Measurements from ENCODE around the gene CIROP.

CIROP gene

DNA sequence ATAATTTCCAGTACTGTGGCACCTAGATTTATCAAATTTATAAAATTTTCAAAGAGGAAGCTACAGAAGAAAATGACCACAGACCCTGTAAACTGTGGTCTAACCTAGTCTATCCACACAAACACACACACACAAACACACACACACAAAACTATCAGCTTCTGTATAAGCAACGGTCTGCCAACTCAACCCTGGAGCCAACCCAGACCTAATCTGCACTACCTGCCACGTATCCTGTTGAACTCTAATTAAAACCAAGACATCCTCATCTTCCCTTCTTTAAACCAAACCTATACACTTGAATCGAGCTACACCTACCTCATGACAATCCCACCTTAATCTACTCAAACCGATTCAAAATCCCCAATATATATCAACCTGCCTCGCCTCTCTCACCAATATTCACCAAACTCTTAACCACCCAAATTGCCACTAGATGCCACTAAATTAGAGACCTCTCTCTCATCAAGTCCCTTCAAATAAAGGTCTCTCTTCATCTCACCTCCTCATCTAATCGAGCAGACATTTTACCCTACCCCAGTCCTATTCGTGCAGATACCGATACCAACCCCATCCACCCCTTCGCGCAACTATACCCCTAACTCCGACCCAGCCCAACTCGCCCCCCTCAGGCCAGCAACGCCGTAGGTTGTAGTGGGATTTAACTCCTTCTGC, 10.7 kb downstream of the CIROP start:
- Histone ChIP-seq H3K9me3 (ENCODE audit: control insufficient read depth, low read length) (no peaks in the 10 kb centered on the region), H3K4me1 (ENCODE audit: control insufficient read depth, insufficient read depth, low read length) (peaks cover 27% of the 10 kb centered on the region), H3K27me3 (ENCODE audit: control insufficient read depth, insufficient read depth, low read length) (no peaks in the 10 kb centered on the region), H3K9ac (ENCODE audit: low read length) (peak overlapping the region; percentile 96), H3K4me3 (ENCODE audit: low read length) (peak overlapping the region; percentile 95), H3K36me3 (ENCODE audit: control insufficient read depth, insufficient read depth, low read length) (peaks cover 5% of the 10 kb centered on the region)

DNA sequence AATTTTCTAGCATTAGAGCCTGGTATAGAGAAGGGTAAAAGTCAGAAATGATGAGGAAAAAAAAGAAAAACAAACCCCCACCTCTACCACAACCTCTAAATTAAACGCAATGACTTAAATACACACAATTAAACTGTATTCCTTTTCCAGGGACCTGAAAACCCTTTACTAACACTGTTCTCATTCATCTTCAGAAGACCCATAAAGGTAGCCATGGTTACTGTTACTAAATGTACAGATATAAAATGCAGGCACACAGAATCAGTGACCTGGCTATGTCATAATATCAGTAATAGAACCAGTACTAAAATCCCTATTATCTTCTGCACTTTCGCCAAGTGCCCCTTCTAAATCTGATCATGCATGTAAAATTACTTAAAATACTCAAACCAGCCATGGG, 11.3 kb downstream of the CIROP start:
- peak overlapping the region; percentile 95 for H3K4me3 ChIP-seq (ENCODE audit: low read length)
- peaks cover 24% of the 10 kb centered on the region for H3K4me1 ChIP-seq (ENCODE audit: control insufficient read depth, insufficient read depth, low read length)
- H3K9ac ChIP-seq (ENCODE audit: low read length) = peak overlapping the region; percentile 96
- H3K9me3 ChIP-seq (ENCODE audit: control insufficient read depth, low read length) = no peaks in the 10 kb centered on the region
- H3K27me3 ChIP-seq (ENCODE audit: control insufficient read depth, insufficient read depth, low read length) = no peaks in the 10 kb centered on the region
- peaks cover 5% of the 10 kb centered on the region for H3K36me3 ChIP-seq (ENCODE audit: control insufficient read depth, insufficient read depth, low read length)

DNA sequence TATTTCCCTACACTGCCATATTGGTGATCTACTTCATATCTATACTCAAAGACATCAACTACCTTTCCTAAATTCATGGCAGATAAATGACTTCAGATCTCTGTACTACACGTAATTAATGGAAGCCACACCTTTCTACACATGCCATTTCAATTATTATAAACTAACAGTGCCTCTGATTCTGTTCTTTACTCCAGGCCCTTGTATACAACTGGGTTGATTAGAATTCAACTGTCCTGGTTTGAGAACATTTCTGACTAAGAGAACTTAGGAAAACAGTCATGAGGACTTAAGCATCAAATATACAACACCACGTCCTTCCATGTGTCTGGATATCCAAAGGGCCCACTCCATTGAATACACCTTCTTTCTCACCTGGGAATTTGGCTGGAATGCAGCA, 11.7 kb downstream of the CIROP start:
- Histone ChIP-seq H3K9me3 (ENCODE audit: control insufficient read depth, low read length) (no peaks in the 10 kb centered on the region), H3K4me1 (ENCODE audit: control insufficient read depth, insufficient read depth, low read length) (peaks cover 24% of the 10 kb centered on the region), H3K36me3 (ENCODE audit: control insufficient read depth, insufficient read depth, low read length) (peaks cover 5% of the 10 kb centered on the region), H3K9ac (ENCODE audit: low read length) (no peak overlapping the region), H3K4me3 (ENCODE audit: low read length) (no peak overlapping the region), H3K27me3 (ENCODE audit: control insufficient read depth, insufficient read depth, low read length) (no peaks in the 10 kb centered on the region)

DNA sequence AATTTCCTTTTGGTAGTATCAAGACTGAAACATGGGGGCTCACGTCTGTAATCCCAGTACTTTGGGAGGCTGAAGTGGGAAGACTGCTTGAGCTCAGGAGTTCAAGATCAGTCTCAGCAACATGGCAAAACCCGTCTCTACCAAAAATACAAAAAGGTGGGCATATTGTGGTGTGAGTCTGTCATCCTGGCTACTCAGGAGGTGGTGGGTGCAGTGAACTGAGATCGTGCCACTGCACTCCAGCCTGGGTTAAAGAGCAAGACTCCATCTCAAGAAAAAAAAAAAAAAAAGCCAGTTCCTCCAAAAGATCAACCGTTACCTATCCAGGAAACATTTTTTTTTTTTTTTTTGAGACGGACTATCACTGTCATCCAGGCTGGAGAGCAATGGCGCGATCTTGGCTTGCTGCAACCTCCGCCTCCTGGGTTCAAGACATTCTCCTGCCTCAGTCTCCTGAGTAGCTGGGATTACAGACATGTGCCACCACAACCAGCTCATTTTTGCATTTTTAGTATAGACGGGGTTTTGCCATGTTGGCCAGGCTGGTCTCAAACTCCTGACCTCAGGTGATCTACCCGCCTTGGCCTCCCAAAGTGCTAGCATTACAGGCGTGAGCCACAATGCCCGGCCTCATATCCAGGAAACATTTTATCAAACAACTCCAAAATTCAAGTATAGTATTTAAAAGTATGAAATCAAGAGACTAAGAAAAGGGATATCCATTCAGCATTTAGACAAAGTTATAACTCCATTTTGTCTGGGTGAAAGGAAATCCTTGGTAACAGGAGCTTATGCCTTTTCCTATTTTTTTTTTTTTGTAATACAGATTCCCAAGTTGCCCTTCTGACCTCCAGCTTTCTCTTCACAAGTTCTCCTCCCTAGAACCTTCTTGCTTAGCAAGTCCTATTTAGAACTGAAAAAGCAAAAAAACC, 13.2 kb downstream of the CIROP start:
- Histone ChIP-seq H3K4me3 (ENCODE audit: low read length) (no peak overlapping the region), H3K36me3 (ENCODE audit: control insufficient read depth, insufficient read depth, low read length) (peaks cover 5% of the 10 kb centered on the region), H3K9me3 (ENCODE audit: control insufficient read depth, low read length) (no peaks in the 10 kb centered on the region), H3K9ac (ENCODE audit: low read length) (no peak overlapping the region), H3K4me1 (ENCODE audit: control insufficient read depth, insufficient read depth, low read length) (peaks cover 18% of the 10 kb centered on the region), H3K27me3 (ENCODE audit: control insufficient read depth, insufficient read depth, low read length) (no peaks in the 10 kb centered on the region)

DNA sequence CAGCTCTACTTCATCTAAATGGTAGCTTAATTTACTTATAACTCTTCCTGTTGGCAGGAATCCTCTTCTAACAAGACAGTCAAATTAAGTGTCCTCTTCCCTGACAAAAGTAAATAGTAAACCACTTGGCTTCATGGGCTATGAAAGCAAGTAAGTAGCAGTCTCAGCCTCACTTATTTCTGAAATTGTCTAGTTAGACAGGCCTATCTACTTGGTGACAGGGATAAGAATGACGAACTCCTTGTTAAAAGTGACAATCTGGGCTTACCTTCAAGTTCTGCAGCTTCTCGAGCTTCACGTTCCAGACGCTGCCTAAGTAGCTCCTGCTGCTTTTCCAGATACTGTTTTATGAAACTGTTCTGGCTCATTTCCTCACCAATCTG, 14.5 kb downstream of the CIROP start:
- Histone ChIP-seq H3K27me3 (ENCODE audit: control insufficient read depth, insufficient read depth, low read length) (no peaks in the 10 kb centered on the region), H3K36me3 (ENCODE audit: control insufficient read depth, insufficient read depth, low read length) (peaks cover 5% of the 10 kb centered on the region), H3K9ac (ENCODE audit: low read length) (no peak overlapping the region), H3K4me1 (ENCODE audit: control insufficient read depth, insufficient read depth, low read length) (peaks cover 23% of the 10 kb centered on the region), H3K4me3 (ENCODE audit: low read length) (no peak overlapping the region), H3K9me3 (ENCODE audit: control insufficient read depth, low read length) (no peaks in the 10 kb centered on the region)

DNA sequence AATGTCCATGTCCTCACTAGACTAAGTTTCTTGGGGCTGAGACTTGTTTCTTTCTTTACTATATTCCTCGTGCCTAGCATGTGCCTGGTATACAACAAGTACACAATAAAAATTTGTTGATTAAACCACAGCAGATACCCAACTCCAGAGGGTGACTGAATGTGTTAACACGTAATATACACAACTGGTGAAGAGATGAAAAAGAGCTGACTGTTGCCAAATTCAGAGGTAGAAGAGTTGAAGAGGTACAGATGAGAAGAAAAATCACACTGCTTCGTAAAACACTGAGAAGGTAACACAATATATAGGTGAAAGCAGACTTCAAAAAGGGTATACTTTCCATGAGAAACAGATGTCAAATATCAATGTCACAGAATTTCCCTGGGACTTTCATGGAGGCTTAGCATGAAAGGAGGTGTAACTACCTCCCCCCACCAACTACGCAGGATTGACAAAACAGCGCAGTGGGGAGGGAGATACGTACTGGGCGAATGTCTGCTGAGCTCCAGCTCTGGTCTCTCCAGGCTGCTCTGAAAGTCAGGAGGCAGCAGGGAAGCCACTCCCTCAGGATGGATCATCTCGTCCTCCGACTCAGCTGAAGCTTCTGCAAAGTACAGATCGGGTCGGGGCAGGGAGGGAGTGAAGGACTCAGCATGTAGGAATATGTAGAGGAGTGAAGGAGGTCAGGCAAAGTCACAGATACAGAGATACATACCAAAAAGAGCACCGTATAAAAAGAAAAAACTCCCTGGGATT, 15.1 kb downstream of the CIROP start:
- Histone ChIP-seq H3K9ac (ENCODE audit: low read length) (no peak overlapping the region), H3K4me1 (ENCODE audit: control insufficient read depth, insufficient read depth, low read length) (peaks cover 23% of the 10 kb centered on the region), H3K36me3 (ENCODE audit: control insufficient read depth, insufficient read depth, low read length) (peaks cover 5% of the 10 kb centered on the region)

DNA sequence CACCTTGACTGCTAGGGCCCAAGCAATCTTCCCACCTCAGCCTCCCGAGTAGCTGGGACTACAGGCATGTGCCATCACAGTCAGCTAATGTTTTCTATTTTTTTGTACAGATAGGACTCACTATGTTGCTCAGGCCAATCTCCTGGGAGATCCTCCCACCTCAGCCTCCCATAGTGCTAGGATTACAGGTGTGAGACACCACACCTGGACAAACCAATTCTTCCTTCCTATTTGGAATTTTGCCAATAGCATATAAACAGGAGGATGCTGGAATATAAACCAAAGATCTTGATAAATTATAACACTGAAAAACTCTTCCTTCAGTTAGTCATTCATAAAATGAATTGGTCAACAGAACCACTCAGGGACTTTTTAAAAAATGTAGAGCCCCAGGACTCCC, 18.2 kb downstream of the CIROP start:
- no peaks in the 10 kb centered on the region for H3K9me3 ChIP-seq (ENCODE audit: control insufficient read depth, low read length)
- H3K36me3 ChIP-seq (ENCODE audit: control insufficient read depth, insufficient read depth, low read length) = peaks cover 5% of the 10 kb centered on the region
- H3K4me1 ChIP-seq (ENCODE audit: control insufficient read depth, insufficient read depth, low read length) = peaks cover 11% of the 10 kb centered on the region
- H3K9ac ChIP-seq (ENCODE audit: low read length) = no peak overlapping the region
- H3K4me3 ChIP-seq (ENCODE audit: low read length) = no peak overlapping the region
- no peaks in the 10 kb centered on the region for H3K27me3 ChIP-seq (ENCODE audit: control insufficient read depth, insufficient read depth, low read length)

More for the DNA sequence above, 15.1 kb downstream of the CIROP start:
- Histone ChIP-seq H3K9me3 (ENCODE audit: control insufficient read depth, low read length) (no peaks in the 10 kb centered on the region), H3K4me3 (ENCODE audit: low read length) (no peak overlapping the region), H3K27me3 (ENCODE audit: control insufficient read depth, insufficient read depth, low read length) (no peaks in the 10 kb centered on the region)

DNA sequence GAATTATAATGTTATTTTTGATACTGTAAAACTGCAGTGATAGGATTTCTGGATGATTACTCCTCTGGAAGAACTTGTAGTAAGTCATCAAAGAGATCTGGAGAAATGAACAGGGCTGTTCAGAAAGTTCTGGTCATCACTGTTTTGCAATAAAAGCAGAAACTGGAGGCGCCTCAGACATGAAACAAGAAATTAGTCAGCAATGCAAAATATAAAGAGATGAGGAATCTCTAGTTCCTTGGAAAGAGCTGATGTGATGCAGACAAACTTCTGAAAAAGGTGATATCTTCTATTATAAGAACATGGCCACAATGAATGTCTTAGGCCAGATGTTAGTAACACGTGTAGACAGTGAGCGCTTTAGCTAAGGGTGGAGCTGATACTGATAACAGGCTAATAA, 19.3 kb downstream of the CIROP start:
- H3K27me3 ChIP-seq (ENCODE audit: control insufficient read depth, insufficient read depth, low read length) = no peaks in the 10 kb centered on the region
- no peak overlapping the region for H3K4me3 ChIP-seq (ENCODE audit: low read length)
- peaks cover 7% of the 10 kb centered on the region for H3K36me3 ChIP-seq (ENCODE audit: control insufficient read depth, insufficient read depth, low read length)
- H3K4me1 ChIP-seq (ENCODE audit: control insufficient read depth, insufficient read depth, low read length) = peaks cover 11% of the 10 kb centered on the region
- no peak overlapping the region for H3K9ac ChIP-seq (ENCODE audit: low read length)
- H3K9me3 ChIP-seq (ENCODE audit: control insufficient read depth, low read length) = no peaks in the 10 kb centered on the region

DNA sequence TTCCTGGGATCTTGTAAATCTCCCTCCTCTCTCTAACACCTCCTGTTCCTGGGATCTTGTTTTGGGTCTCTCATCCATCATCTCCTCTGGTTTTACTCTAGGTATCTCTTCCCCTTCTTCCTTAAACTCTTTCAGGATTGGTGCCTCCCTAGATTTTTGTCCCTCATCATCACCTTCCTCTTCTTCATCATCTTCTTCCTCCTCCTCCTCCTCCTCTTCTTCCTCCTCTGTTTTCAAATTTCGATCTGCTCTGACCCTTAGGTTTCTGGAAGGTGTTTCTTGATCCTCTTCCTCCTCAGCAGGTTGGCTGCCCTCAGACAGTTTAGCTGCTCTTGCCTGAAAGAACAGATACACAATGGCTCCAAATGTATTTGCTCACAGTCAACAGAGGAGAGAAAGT, 24.3 kb downstream of the CIROP start:
- Histone ChIP-seq H3K4me1 (ENCODE audit: control insufficient read depth, insufficient read depth, low read length) (no peaks in the 10 kb centered on the region), H3K9ac (ENCODE audit: low read length) (no peak overlapping the region), H3K36me3 (ENCODE audit: control insufficient read depth, insufficient read depth, low read length) (peaks cover 23% of the 10 kb centered on the region), H3K27me3 (ENCODE audit: control insufficient read depth, insufficient read depth, low read length) (no peaks in the 10 kb centered on the region), H3K4me3 (ENCODE audit: low read length) (no peak overlapping the region), H3K9me3 (ENCODE audit: control insufficient read depth, low read length) (no peaks in the 10 kb centered on the region)

DNA sequence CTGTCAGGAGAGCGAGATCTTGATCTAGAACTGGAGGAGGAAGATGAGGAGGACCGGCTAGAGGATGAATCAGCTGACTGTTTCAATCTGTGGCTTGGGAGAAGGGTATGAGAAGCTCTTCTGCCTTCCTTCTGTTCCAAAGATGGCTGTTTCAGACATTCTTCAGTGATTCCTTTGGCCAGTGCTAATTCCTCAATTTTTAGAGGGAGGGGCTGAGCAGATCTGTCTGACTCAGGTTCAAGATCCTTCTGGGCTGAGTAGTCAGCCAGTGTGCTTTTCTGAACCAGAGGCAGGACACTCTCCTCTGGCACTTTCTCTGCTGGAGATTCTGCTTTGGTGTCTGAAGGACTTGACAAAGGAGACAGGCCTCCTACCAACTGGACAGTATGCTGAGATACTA, 25.1 kb downstream of the CIROP start:
- Histone ChIP-seq H3K27me3 (ENCODE audit: control insufficient read depth, insufficient read depth, low read length) (no peaks in the 10 kb centered on the region), H3K36me3 (ENCODE audit: control insufficient read depth, insufficient read depth, low read length) (peaks cover 23% of the 10 kb centered on the region), H3K9ac (ENCODE audit: low read length) (no peak overlapping the region), H3K4me3 (ENCODE audit: low read length) (no peak overlapping the region), H3K4me1 (ENCODE audit: control insufficient read depth, insufficient read depth, low read length) (no peaks in the 10 kb centered on the region), H3K9me3 (ENCODE audit: control insufficient read depth, low read length) (no peaks in the 10 kb centered on the region)

DNA sequence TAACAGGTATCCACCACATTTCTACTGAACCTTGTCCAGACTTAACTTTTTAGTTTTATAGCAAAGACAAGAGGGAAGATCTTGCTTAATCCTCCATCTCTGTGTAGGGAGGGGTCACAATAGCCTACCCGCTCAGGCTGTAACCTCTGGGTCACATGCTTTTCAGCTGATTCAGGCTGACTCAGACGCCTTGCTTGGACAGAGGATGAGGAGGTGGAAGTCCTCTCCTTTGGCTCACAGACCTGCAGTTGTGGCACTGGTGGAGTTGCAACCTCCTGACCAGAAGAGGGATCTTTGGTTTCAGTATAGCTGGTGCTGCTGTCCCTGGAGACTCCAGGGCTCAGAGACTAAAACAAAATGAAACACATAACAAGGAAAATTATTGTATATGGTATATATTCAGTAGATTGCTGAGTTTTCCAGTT, 26.1 kb downstream of the CIROP start:
- H3K27me3 ChIP-seq (ENCODE audit: control insufficient read depth, insufficient read depth, low read length) = no peaks in the 10 kb centered on the region
- no peak overlapping the region for H3K9ac ChIP-seq (ENCODE audit: low read length)

DNA sequence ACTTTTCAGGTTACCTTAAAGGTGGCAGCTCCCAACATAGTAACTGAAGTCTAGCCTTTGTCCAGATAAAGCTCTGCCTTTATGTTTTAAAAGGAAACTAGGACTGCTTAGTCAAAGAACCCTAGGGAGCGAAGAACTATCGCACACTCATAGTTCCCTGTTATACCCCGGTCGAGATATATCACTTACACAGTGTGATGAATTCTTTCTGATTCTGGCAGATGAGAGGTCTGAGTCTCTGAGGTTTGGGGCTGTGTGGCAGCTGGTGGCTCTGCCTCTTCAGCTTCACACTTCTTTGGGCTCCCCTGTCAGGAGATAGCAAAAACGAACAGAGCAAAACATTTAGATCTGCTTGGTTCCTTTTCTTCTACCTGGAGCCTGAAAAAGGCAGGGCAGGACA, 26.8 kb downstream of the CIROP start:
- Histone ChIP-seq H3K4me1 (ENCODE audit: control insufficient read depth, insufficient read depth, low read length) (peaks cover 3% of the 10 kb centered on the region), H3K9me3 (ENCODE audit: control insufficient read depth, low read length) (no peaks in the 10 kb centered on the region), H3K9ac (ENCODE audit: low read length) (no peak overlapping the region), H3K27me3 (ENCODE audit: control insufficient read depth, insufficient read depth, low read length) (no peaks in the 10 kb centered on the region), H3K36me3 (ENCODE audit: control insufficient read depth, insufficient read depth, low read length) (peaks cover 25% of the 10 kb centered on the region), H3K4me3 (ENCODE audit: low read length) (no peak overlapping the region)

More for the DNA sequence above, 26.1 kb downstream of the CIROP start:
- no peaks in the 10 kb centered on the region for H3K9me3 ChIP-seq (ENCODE audit: control insufficient read depth, low read length)
- H3K4me1 ChIP-seq (ENCODE audit: control insufficient read depth, insufficient read depth, low read length) = no peaks in the 10 kb centered on the region
- H3K36me3 ChIP-seq (ENCODE audit: control insufficient read depth, insufficient read depth, low read length) = peaks cover 23% of the 10 kb centered on the region
- H3K4me3 ChIP-seq (ENCODE audit: low read length) = no peak overlapping the region

Measured in mucosa of stomach (tissue), 1 donor.